GM10266 (cell line): Measurements from ENCODE around the gene TDRD10.

Experiments
- DNase-seq: peaks from one replicate; pipeline ENCODE4 v3.0.0; 2012; ENCODE audit errors: extremely low spot score
- CTCF ChIP-seq: IDR thresholded peaks from 2 replicates; pipeline ENCODE4 v1.5.1; 2012; ENCODE audit warnings: mild to moderate bottlenecking, low read depth; ENCODE audit not compliant: control insufficient read depth, insufficient read depth; ENCODE audit errors: missing control alignments

TDRD10 gene

DNA sequence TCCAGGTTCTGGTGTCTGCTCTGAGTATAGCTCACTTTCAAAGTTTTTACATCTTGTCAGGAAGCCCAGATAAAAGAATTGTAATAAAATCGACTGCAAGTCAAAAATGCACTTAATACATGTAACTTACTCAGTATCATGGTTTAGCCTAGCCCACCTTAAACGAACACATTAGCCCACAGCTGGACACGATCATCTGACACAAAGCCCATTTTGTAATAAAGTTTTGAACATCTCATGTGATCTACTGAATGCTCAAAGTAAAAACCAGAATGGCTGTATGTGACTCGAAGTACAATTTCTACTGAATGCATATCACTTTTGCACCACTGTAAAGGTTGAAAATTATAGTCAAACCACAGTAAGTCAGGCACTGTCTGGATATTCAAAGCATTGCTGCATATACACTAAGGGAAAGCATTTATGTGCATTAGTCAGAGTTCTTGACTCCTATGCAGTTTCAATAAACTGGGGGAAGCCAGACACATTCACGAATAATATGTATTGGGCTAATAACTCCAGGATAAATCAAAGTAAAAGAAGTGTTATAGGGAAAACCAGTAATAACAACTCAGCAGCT lies 12.2 kb upstream of the TDRD10 start:
- DNase-seq, result no peak
- no peak for TF ChIP-seq CTCF

GRCh38 chr1:154490317-154490716 lies 11.7 kb upstream of the TDRD10 start:
- TF ChIP-seq CTCF, result no peak
- no peak for DNase-seq

DNA sequence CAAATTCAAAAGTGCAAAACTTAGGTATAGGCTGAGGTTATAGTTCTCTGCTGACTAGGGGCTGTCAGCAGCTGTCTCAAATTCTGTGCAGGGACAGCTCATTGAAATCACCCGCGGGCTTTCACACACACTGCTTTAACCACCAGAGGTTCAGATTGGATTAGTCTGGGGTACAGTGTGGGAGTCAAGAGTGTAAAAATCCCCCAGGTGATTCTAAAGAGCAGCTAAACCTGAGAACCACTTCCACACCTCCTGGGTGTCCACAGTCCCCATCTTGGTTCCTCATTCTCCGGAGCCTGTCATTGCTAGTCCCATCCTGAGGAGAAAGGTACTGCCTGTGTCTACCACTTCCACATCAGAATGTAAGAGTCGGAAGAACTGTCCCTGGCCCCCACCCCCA lies 9.9 kb upstream of the TDRD10 start:
- TF ChIP-seq CTCF, result no peak

DNA sequence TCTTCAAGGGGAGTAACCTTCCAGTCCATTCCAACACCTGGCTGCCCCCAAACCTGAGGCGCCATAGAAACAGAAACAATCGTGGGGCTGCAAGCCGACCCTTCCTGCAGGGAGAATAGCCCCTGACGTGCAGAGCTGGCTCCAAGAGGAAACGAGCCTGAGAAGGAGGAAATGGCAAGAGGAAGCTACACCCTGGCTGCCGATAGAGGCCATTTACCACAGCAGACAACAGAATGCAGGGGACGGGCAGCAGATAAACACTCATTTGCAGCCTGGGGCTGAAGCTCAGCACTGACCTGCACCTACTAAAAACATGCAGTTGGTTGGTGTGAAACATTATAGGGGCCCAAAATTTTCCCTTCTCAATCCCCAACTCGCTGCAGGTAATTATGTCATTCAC lies 8.7 kb upstream of the TDRD10 start:
- TF ChIP-seq CTCF, result no peak
- DNase-seq, result peak; percentile 31

More for the DNA sequence above, 9.9 kb upstream of the TDRD10 start:
- DNase-seq, result peak; percentile 43

- no peak for TF ChIP-seq CTCF
- no peak for DNase-seq
Measured at GRCh38 chr1:154495496-154496273, 6.3 kb upstream of the TDRD10 start.

DNA sequence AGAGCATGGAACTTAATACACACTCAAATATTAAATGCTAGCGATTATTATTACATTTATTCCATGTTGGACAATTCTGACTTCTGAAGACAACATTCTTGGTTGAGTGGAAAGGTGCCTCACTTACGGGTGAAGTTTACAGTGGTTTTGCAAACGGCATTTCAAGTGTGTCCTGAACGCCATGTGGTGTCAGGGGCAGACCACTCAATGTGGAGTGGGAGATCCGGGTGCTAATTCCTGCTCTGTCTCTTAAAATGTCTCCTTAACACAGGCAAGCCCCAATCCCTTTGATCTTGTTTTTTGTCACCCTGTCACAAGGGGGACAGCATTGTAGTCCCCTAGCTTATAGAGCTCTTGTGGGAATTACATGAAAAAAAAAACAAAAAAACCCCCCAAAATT lies 5.6 kb upstream of the TDRD10 start:
- TF ChIP-seq CTCF, result no peak
- DNase-seq, result no peak
